LNCAP (cell line): ENCODE measurements around the gene SORCS2.

ENCODE experiments used
- CTCF ChIP-seq: fragments of 450-650 bp; IDR thresholded peaks from 2 replicates; pipeline ENCODE4 v1.5.1; 2017; ENCODE audit warnings: mild to moderate bottlenecking

SORCS2 gene

GRCh38 chr4:7355795-7356194 is 163.5 kb downstream of the SORCS2 start:
- no peak for TF ChIP-seq CTCF

- no peak for TF ChIP-seq CTCF
These were observed 164.5 kb downstream of the SORCS2 start for GRCh38 chr4:7356667-7357310.

- TF ChIP-seq CTCF = no peak
These were observed 165.0 kb downstream of the SORCS2 start for GRCh38 chr4:7357323-7357722.

- no peak for TF ChIP-seq CTCF
These were observed 165.9 kb downstream of the SORCS2 start for GRCh38 chr4:7358100-7358735.

GRCh38 chr4:7359400-7360062 is 167.2 kb downstream of the SORCS2 start:
- TF ChIP-seq CTCF = no peak

GRCh38 chr4:7360806-7361205 is 168.5 kb downstream of the SORCS2 start:
- no peak for TF ChIP-seq CTCF

GRCh38 chr4:7361280-7361895 is 169.1 kb downstream of the SORCS2 start:
- no peak for TF ChIP-seq CTCF
